NOMO-1 treated with dmso at 0.1 percent for 144 hours (cell line): ENCODE measurements around the gene ERO1B.

Source experiments
- DNase-seq: peaks from one replicate; lab custom pipeline; 2025; ENCODE audit not compliant: unreplicated experiment; lab: John Stamatoyannopoulos, UW

The ERO1B gene

DNA sequence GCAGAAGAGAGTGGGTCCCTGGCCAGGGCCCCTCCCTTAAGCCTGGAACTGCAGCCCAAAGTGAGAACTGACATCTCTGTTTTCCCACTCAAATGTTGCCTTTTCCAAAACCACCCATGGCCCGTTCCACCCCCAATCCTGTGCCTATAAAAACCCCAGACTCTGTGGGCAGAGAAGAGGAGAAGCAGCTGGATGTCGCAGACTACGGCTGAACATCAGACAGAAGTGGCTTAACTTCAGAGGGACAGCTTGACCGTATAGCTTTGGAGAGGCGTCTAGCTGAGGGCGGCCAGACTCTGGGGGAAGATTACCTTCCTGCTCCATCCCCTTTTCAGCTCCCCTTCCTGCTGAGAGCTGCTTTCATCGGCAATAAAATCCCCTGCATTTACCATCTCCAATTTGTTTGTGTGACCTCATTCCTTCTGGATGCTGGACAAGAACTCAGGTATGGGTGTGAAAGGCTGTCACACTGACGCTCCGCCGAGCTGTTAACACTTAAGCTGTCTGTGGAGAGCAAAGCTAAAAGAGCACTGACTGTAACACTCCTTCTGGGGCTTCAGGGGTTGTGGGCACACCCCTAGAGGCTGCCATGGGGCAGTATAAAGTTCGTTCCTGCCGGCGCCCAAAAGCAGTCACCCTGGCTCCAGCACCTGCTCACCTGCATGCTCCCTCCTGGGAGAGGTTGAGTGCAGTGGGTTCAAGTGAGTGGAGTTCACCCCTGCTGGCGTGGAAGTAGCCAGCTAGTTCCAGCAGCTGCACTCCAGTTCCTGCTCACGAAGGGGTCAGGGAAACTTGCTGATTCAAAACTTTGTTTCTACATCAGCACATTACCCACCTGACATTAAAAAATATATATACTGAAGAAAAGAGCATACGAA lies 19.6 kb upstream of the ERO1B start:
- DNase-seq: no peak

DNA sequence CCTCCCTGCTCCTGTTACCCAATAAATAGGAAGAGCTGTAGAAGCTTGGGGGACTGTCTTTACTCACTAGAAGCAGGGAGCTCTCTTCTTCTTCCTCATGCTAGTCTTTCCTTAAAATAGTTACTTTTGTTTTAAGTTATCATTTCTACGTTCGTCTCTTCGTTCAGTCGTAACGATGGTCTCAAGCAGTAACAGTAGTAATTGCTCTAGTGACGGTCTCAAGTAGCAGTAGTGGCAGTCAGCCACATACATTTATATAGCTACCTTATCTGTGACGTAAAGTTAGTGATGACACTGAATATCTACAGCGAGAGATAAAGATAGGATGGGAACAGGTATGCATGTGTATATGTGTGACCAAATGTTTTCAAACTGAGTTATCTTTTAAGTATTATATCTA lies 15.4 kb upstream of the ERO1B start:
- DNase-seq: no peak

- DNase-seq: no peak
These were observed 10.7 kb upstream of the ERO1B start for GRCh38 chr1:236292425-236292824.

DNA sequence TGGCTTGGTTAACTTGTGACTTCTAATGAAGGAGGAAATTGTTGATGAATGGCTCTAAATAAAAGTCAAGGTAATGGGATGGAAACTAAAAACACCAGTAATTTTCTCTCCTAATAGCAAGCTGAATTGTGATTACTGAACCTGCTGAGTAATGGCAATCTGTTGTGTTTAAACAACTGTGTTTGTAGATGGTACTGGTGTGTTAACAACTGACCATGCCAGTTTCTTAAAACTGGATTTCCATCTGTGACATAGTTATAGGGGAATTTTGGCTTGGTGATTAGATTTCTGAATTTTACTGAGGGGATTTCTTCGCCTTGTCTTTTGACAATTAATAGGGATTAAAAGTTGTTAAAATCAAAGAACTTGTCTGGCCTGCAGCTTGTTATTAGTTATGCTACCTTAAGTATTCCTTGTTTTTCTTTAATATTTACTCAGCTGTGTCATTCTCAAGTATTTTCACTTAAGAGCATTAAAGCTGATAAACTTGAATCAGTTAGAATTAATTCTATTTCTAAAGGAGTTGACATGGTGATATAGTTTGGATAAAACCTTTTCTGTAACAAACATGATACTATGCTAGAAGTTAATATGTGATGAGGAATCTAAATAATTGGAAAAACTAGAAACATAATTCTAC lies 7.9 kb upstream of the ERO1B start:
- DNase-seq: no peak

DNA sequence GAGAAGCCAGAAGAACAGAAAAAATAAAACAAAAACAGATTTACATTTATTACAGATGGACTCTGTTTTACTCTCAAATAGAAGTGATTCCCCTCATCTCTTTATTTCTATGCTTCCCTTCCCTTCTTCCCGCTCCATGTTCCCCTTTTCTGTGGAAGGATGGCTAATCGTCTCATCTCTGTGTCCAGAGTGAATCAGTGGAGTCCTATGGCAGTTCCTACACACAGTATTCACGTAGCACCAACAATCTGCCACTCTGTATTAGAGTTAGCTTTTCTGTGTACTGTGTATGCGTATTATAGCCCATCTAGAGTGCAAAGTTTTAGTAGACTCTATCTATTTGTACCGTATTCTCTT lies 6.8 kb upstream of the ERO1B start:
- DNase-seq: no peak

DNA sequence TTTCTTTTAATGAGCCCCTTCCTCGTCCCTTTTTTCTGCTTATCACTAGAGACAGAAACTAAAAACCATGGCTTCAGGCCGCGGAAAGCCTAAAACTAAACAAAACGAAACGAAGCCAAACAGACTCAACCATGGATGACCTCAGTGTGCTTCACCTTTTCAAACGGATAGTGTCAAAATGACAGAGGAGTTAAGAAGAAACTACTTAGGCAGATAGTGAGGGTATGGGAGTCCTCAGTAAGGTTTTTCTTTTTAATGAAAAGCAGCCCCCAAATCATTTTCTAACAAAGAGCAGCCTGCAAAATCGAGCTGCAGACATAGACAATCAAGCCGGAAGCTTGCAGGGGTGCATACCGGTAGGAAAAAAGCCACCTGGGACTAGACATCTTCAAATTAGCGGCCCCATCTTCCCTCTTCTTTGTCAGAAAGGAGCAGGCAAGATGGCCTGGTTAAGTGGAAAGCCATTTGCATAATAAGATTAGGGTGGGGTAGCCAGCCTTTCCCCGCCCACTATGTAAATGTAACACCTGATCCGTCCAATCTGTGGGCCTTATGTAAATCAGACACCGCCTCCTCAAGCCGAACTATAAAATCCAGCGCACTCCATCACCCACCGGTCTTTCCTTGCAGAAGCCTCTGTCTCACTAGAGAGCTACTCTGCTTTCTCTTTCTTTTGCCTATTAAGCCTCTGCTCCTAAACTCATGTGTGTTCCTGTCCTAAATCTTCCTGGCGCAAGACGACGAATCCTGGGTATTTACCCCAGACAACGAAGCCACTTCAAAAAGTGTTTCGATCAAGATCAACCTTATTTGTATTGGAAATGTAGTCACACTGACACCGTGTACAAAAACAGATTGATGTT lies 6.2 kb upstream of the ERO1B start:
- no peak for DNase-seq

GRCh38 chr1:236287356-236287755 lies 5.6 kb upstream of the ERO1B start:
- DNase-seq: no peak

DNA sequence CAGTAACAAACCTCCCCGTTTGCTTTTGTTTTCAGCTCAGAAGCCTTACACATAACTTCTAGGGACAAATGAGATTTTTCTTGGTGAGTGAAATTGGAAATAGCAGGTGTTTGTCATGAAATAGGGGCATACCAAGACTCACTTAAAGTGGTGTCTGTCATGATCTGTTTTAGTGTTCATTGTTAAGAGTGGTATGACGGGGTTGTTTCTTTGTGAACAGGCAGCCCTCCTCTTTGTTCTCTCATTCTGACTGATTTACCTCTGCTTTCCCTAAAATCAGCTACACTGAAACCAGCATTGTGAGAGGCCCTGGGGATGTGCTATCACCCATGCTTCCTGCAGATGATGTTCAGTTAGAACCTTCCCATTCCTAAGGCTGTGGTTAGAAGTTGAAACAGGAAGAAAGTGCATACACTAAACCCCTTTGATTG lies 2.5 kb upstream of the ERO1B start:
- DNase-seq: no peak

- DNase-seq: no peak
These were observed 961 bp upstream of the ERO1B start for GRCh38 chr1:236282719-236283118.

- no peak for DNase-seq
These were observed 613 bp upstream of the ERO1B start for GRCh38 chr1:236282425-236282716.

DNA sequence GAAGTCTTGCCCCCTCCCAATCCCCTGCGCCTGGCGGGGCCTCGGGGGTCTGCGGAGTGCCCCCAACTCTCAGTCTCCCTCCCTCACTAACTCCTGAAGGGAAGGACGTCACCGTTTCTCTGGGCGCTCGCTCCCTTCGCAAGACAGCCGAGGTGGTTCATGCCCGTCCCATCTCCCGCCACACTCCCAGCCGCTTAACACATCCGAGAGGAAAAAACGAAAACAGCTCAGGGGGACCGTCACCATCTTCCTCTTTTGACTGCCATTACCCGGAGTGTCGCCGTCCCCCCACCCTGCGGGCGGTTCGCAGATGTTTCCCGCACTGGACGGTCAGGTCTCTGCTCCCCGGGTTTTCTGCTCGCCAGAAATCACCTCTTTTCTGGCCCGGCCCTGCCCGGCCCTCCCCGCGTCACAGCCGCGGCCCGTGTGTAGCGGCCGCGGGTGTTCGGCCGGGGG lies 532 bp downstream of the ERO1B start:
- peak; percentile 8 for DNase-seq

GRCh38 chr1:236280438-236281197 lies 1.1 kb downstream of the ERO1B start:
- no peak for DNase-seq

DNA sequence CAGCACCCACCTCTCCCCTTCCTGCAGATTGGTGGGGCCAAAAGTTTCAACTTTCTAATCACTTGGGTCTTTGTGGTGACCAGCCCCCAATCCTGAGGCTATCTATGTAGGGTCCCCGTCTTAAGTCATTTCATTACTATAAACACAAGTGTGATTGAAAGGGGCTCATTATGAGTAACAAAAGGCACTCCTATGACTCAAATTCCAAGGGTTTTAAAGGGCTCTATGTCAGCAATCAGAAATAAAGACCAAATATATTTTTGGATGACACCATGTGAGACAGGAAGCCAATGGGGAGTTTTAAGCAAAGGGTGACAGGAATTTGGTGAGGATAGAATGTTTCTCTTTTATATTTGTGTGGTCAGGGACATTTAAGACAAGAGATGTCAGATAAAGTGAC lies 6.2 kb downstream of the ERO1B start:
- DNase-seq: no peak

GRCh38 chr1:236275061-236275460 lies 6.7 kb downstream of the ERO1B start:
- DNase-seq: no peak

- no peak for DNase-seq
These were observed 8.4 kb downstream of the ERO1B start for GRCh38 chr1:236273358-236273757.

DNA sequence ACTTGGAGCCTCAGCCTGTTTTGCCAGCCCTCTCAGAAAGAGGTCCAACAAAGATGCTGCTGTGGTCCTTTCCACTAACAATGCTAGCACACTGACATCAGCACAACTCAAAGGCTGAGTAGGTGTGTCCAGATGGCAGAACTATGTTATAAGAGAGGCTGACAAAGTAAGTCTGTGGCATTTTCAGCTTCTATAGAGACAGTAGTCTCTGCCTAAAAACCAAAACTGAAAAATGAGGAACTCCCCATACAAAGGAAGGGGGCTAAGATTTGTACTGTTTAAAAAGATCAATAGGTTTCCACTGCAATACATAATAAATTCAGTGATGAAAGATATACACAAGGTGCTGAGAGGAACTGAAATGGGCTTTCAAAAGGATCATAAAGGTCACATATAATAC lies 12.3 kb downstream of the ERO1B start:
- no peak for DNase-seq

DNA sequence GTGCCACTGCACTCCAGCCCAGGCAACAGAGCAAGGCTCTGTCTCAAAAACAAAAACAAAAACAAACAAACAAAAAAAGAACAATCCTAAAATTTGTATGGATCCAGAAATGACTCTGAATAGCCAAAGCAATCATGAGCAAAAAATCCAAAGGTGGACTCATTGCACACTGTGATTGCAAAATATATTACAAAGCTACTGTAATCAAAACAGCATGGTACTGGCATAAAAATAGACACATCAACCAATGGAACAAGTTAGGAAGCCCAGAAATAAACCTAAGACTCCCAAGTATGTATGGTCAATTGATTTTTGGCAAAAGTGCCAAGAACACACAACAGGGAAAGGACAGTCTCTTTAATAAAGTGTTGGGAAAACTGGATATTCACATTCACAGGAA lies 19.9 kb downstream of the ERO1B start:
- DNase-seq: no peak

DNA sequence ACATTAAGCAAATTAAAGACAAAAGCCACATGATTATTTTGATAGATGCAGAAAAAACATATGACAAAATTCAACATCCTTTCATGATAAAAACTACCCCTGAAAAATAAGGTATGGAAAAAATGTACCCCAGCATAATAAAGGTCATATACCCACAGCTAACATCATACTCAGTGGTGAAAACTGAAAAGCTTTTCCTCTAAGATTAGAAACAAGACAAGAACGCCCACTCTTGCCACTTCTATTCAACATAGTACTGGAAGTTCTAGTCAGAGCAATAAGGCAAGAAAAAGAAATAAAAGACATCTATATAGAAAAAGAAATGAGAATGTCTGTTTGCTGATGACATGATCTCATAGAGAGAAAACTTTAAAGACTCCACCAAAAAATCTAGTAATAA lies 20.7 kb downstream of the ERO1B start:
- DNase-seq: no peak

DNA sequence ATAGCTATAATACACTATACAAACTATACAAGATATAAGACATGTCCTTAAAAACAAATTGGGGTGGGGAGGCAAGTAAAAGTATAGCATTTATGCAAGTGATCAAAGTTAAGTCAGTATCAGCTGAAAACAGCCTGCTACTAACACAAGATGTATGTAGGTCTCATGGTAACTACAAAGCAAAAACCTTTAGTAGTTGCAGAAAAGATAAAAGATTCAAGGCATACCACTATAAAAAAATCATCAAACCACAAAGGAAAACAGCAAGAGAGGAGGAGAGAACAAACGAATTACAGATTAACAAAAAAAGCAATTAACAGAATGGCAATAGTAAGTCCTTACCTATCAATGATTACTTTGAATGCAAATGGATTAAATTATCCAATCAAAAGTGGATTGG lies 22.7 kb downstream of the ERO1B start:
- DNase-seq: no peak

DNA sequence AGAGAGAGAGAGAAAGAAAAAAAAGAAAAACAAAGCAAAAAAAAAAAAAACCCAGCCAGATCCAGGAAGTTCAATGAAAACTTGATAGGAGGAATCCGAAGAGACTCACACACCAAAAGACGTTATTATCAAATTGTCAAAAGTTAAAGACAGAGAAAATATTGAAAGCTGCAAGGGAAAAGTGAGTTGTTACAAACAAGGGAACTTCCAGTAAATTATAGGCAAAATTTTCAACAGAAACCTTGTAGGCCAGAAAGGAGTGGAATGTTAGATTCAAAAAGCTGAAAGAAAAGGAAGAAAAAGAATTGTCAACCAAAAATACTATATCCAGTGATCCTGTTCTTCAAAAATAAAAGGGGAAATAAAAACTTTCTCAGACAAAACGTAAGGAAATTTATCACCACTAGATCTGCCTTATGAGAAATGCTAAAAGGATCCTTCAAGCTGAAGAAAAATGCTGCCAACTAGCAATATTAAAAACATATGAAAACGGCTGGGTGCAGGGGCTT lies 23.6 kb downstream of the ERO1B start:
- no peak for DNase-seq

- no peak for DNase-seq
These were observed 24.5 kb downstream of the ERO1B start for GRCh38 chr1:236257216-236257615.
